ENCODE measurements around the gene FICD.

Gene FICD

DNA sequence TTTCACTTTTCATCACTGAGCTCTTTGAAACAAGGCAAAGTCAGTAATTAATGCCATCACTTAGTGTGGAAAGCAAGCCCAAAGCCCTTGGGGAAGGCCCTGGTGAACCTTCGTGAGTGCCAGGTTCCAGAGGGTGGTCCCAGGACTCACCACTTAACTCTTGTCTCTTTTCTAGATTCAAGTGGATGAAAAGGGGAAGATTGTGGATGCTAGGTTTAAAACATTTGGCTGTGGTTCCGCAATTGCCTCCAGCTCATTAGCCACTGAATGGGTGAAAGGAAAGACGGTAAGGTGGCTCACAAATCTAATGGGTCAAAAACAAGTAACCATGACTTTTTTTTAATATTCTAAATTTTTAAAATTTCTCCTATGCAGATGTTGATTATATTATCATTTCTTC is 50.1 kb downstream of the FICD start:
- peak overlapping the region; percentile 73 for H2AK5ac ChIP-seq (ENCODE audit: low read length)
- H3K23ac ChIP-seq (ENCODE audit: low read length): no peak overlapping the region
- H3K79me2 ChIP-seq (ENCODE audit: control insufficient read depth, insufficient read depth, low read length, poor library complexity): peaks cover 17% of the 10 kb centered on the region
- peak overlapping the region; percentile 40 for H4K8ac ChIP-seq (ENCODE audit: low read depth, low read length)
- H2AFZ ChIP-seq (ENCODE audit: insufficient read depth, low read length, poor library complexity): no peak overlapping the region
- H2BK5ac ChIP-seq (ENCODE audit: low read depth, low read length, poor library complexity): peak overlapping the region; percentile 4
- no peak for DNase-seq
- peaks cover 31% of the 10 kb centered on the region for H3K79me1 ChIP-seq (ENCODE audit: low read length)
- H3K27me3 ChIP-seq (ENCODE audit: insufficient read depth, low read length): no peaks in the 10 kb centered on the region
- peak overlapping the region; percentile 55 for H3K14ac ChIP-seq (ENCODE audit: low read length)
- H3K18ac ChIP-seq (ENCODE audit: low read length): peak overlapping the region; percentile 47
- H2BK12ac ChIP-seq (ENCODE audit: low read length): peak overlapping the region; percentile 35
- peak overlapping the region; percentile 50 for H3K27ac ChIP-seq (ENCODE audit: low read depth, low read length)
- peak overlapping the region; percentile 42 for H3K9ac ChIP-seq (ENCODE audit: low read length)
- H3K4me1 ChIP-seq (ENCODE audit: control insufficient read depth in 1 of 2, insufficient read depth in 2 of 2, low read length in 2 of 2): peaks cover 2 to 9% of the 10 kb centered on the region in 2 experiments
- peak overlapping the region; percentile 64 for H4K91ac ChIP-seq (ENCODE audit: low read depth, low read length)
- peak overlapping the region; percentile 37 for H2BK120ac ChIP-seq (ENCODE audit: insufficient read depth, low read length, poor library complexity)
- peaks cover 20 to 47% of the 10 kb centered on the region in 2 experiments for H3K36me3 ChIP-seq (ENCODE audit: control insufficient read depth in 1 of 2, insufficient read depth in 2 of 2, low read length in 2 of 2)
- H3K4ac ChIP-seq (ENCODE audit: low read depth, low read length): peak overlapping the region; percentile 51
- H3K4me2 ChIP-seq (ENCODE audit: low read length): no peak overlapping the region
- H4K12ac ChIP-seq (ENCODE audit: low read depth, low read length): no peak overlapping the region
- no peaks in the 10 kb centered on the region for H3K9me3 ChIP-seq (ENCODE audit: insufficient read depth, low read depth, low read length)
- no CpG with 5 or more reads among the region's 3 CpGs for WGBS (ENCODE audit: extremely low coverage, insufficient coverage, insufficient read length)
- H3K4me3 ChIP-seq (ENCODE audit: low read depth, low read length): no peak overlapping the region

DNA sequence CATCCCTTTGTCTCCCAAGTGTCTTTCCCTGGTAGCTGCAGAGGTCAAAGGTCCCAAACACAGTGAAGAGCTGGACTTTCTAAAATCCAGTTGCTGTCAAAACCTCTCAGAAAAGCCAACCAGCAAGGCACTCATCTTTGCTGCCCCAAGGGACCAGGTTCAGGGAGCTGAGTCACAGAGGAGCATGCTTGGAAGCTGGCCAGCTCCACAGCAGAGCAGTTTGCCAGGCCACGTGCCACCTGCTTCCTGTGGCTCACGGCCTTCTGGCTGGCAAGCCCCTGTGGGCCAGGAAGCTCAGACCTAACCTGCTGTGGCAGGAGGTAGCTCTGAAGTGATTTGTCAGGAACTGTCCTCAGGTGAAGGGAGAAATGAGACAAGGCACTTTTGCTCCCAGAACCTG is 50.9 kb downstream of the FICD start:
- Histone ChIP-seq H3K18ac (ENCODE audit: low read length) (peak overlapping the region; percentile 29), H2BK120ac (ENCODE audit: insufficient read depth, low read length, poor library complexity) (peak overlapping the region; percentile 56), H3K36me3 (ENCODE audit: control insufficient read depth in 1 of 2, insufficient read depth in 2 of 2, low read length in 2 of 2) (peaks cover 20 to 47% of the 10 kb centered on the region in 2 experiments), H3K9me3 (ENCODE audit: insufficient read depth, low read depth, low read length) (no peaks in the 10 kb centered on the region), H3K27ac (ENCODE audit: low read depth, low read length) (peak overlapping the region; percentile 31), H2BK12ac (ENCODE audit: low read length) (peak overlapping the region; percentile 69), H3K79me2 (ENCODE audit: control insufficient read depth, insufficient read depth, low read length, poor library complexity) (peaks cover 10% of the 10 kb centered on the region), H3K14ac (ENCODE audit: low read length) (peak overlapping the region; percentile 66), H3K4ac (ENCODE audit: low read depth, low read length) (peak overlapping the region; percentile 15), H3K4me2 (ENCODE audit: low read length) (no peak overlapping the region), H3K4me3 (ENCODE audit: low read depth, low read length) (no peak overlapping the region), H3K27me3 (ENCODE audit: insufficient read depth, low read length) (no peaks in the 10 kb centered on the region), H2AFZ (ENCODE audit: insufficient read depth, low read length, poor library complexity) (no peak overlapping the region), H4K8ac (ENCODE audit: low read depth, low read length) (peak overlapping the region; percentile 54), H2BK5ac (ENCODE audit: low read depth, low read length, poor library complexity) (peak overlapping the region; percentile 54), H4K12ac (ENCODE audit: low read depth, low read length) (no peak overlapping the region), H3K79me1 (ENCODE audit: low read length) (peaks cover 29% of the 10 kb centered on the region), H3K9ac (ENCODE audit: low read length) (no peak overlapping the region), H3K23ac (ENCODE audit: low read length) (no peak overlapping the region), H3K4me1 (ENCODE audit: control insufficient read depth in 1 of 2, insufficient read depth in 2 of 2, low read length in 2 of 2) (peaks cover 3 to 9% of the 10 kb centered on the region in 2 experiments), H4K91ac (ENCODE audit: low read depth, low read length) (peak overlapping the region; percentile 39), H2AK5ac (ENCODE audit: low read length) (peak overlapping the region; percentile 73)
- no CpG with 5 or more reads among the region's 2 CpGs for WGBS (ENCODE audit: extremely low coverage, insufficient coverage, insufficient read length)
- DNase-seq: peak in 1 of 2 donors; percentile 16

DNA sequence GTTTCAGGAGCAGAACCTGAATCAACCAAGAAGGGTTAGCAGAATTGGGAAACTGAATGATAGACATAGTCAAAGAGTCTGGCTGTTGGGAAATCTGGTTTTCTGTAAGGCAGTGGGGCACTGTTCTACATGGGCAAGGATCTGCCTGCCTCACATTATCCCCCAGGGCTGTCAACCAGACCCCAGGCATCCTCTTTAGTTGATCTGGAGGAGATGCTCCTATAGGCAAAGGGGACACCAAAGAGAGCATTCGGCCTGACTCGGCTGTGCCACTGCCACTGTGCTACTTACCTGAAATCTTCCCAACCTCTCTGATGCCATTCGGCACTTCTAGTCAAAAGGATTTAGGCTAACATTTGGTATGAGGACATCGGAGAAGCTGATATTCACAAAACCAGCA is 51.4 kb downstream of the FICD start:
- peak overlapping the region; percentile 9 for H4K8ac ChIP-seq (ENCODE audit: low read depth, low read length)

DNA sequence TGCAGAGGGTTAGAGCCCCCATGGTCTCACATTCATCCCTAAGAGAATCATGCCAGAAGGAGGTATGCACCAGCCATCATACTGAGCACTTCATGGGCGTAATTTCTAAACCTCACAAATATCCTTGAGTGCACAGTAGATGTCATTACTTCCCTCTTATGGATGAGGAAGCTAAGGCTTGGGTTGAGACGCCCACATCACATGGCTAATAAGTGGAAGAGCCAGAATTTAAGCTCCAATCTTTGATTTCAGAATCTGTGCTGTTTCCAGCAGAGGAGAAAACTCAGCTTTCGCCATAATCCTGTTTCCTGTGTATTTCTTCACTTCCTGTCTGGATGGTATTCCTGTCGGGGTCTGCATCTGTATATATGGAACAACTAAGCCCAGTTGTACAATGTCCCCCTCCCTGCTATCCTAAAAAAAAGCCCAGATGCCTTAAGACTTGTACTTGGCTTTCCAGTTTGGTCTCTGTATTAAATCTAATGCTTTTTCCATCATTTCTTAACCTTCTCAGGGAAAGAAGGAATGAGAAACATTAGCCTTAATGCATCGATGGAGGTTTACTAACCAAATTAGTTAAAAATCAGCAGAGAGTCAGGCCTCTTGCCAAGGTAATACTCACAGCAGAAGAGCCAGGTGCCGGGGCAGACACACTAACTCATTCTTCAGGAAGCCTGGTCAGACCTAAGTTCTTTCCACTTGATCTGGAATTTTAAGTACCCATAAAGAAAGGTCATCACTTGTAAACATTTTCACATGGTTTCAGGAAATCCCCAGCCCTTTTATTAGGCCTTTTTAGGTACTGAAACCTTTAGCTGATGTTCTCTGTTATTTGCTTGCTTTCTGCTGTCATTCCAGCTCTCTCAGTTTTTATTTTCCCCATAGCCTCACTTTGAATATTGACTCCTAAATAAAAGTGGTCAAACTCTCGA is 52.6 kb downstream of the FICD start:
- Histone ChIP-seq H2AK5ac (ENCODE audit: low read length) (no peak overlapping the region), H2AFZ (ENCODE audit: insufficient read depth, low read length, poor library complexity) (no peak overlapping the region), H3K4me1 (ENCODE audit: control insufficient read depth in 1 of 2, insufficient read depth in 2 of 2, low read length in 2 of 2) (peaks cover 7 to 8% of the 10 kb centered on the region in 2 experiments), H3K23ac (ENCODE audit: low read length) (no peak overlapping the region), H3K36me3 (ENCODE audit: control insufficient read depth in 1 of 2, insufficient read depth in 2 of 2, low read length in 2 of 2) (peaks cover 20 to 47% of the 10 kb centered on the region in 2 experiments), H3K27ac (ENCODE audit: low read depth, low read length) (peak overlapping the region; percentile 28), H3K79me2 (ENCODE audit: control insufficient read depth, insufficient read depth, low read length, poor library complexity) (peaks cover 6% of the 10 kb centered on the region), H4K12ac (ENCODE audit: low read depth, low read length) (no peak overlapping the region), H3K14ac (ENCODE audit: low read length) (no peak overlapping the region), H3K4ac (ENCODE audit: low read depth, low read length) (no peak overlapping the region), H2BK12ac (ENCODE audit: low read length) (no peak overlapping the region), H3K9me3 (ENCODE audit: insufficient read depth, low read depth, low read length) (no peaks in the 10 kb centered on the region), H3K79me1 (ENCODE audit: low read length) (peaks cover 25% of the 10 kb centered on the region), H3K27me3 (ENCODE audit: insufficient read depth, low read length) (no peaks in the 10 kb centered on the region), H3K18ac (ENCODE audit: low read length) (no peak overlapping the region), H2BK5ac (ENCODE audit: low read depth, low read length, poor library complexity) (peak overlapping the region; percentile 14), H4K8ac (ENCODE audit: low read depth, low read length) (no peak overlapping the region), H2BK120ac (ENCODE audit: insufficient read depth, low read length, poor library complexity) (no peak overlapping the region), H3K9ac (ENCODE audit: low read length) (no peak overlapping the region), H3K4me2 (ENCODE audit: low read length) (no peak overlapping the region), H3K4me3 (ENCODE audit: low read depth, low read length) (no peak overlapping the region), H4K91ac (ENCODE audit: low read depth, low read length) (no peak overlapping the region)
- WGBS (ENCODE audit: extremely low coverage, insufficient coverage, insufficient read length): no CpG with 5 or more reads among the region's 7 CpGs
- peak in 1 of 2 donors; percentile 10 for DNase-seq

More for the DNA sequence above, 51.4 kb downstream of the FICD start:
- Histone ChIP-seq H3K4me3 (ENCODE audit: low read depth, low read length) (no peak overlapping the region), H3K27me3 (ENCODE audit: insufficient read depth, low read length) (no peaks in the 10 kb centered on the region), H2AK5ac (ENCODE audit: low read length) (peak overlapping the region; percentile 18), H2AFZ (ENCODE audit: insufficient read depth, low read length, poor library complexity) (no peak overlapping the region), H3K18ac (ENCODE audit: low read length) (no peak overlapping the region), H3K9ac (ENCODE audit: low read length) (no peak overlapping the region), H4K12ac (ENCODE audit: low read depth, low read length) (no peak overlapping the region), H2BK5ac (ENCODE audit: low read depth, low read length, poor library complexity) (no peak overlapping the region), H3K4me2 (ENCODE audit: low read length) (no peak overlapping the region), H4K91ac (ENCODE audit: low read depth, low read length) (peak overlapping the region; percentile 50), H3K79me2 (ENCODE audit: control insufficient read depth, insufficient read depth, low read length, poor library complexity) (peaks cover 10% of the 10 kb centered on the region), H3K14ac (ENCODE audit: low read length) (peak overlapping the region; percentile 42), H3K23ac (ENCODE audit: low read length) (no peak overlapping the region), H3K4ac (ENCODE audit: low read depth, low read length) (no peak overlapping the region), H2BK120ac (ENCODE audit: insufficient read depth, low read length, poor library complexity) (no peak overlapping the region), H3K79me1 (ENCODE audit: low read length) (peaks cover 29% of the 10 kb centered on the region), H3K4me1 (ENCODE audit: control insufficient read depth in 1 of 2, insufficient read depth in 2 of 2, low read length in 2 of 2) (peaks cover 7 to 9% of the 10 kb centered on the region in 2 experiments), H3K27ac (ENCODE audit: low read depth, low read length) (peak overlapping the region; percentile 31), H3K9me3 (ENCODE audit: insufficient read depth, low read depth, low read length) (no peaks in the 10 kb centered on the region), H3K36me3 (ENCODE audit: control insufficient read depth in 1 of 2, insufficient read depth in 2 of 2, low read length in 2 of 2) (peaks cover 20 to 47% of the 10 kb centered on the region in 2 experiments), H2BK12ac (ENCODE audit: low read length) (peak overlapping the region; percentile 18)
- DNase-seq: no peak
- no CpG with 5 or more reads among the region's 4 CpGs for WGBS (ENCODE audit: extremely low coverage, insufficient coverage, insufficient read length)
